T1000 (cell line): Measurements from ENCODE around the gene TRIM56.
"Not testable (repeated sequence)": the region's sequence is repeated elsewhere in the genome, so short reads cannot be mapped to it uniquely, and the experiment has no call there.

Source experiments
- DNase-seq: peaks from one replicate; lab custom pipeline; 2025; ENCODE audit warnings: mixed read lengths; lab: John Stamatoyannopoulos, UW

The TRIM56 gene

GRCh38 chr7:101132626-101133600 is 47.6 kb downstream of the TRIM56 start:
- DNase-seq: not testable (repeated sequence)

GRCh38 chr7:101133621-101134398 is 48.5 kb downstream of the TRIM56 start:
- no peak for DNase-seq

GRCh38 chr7:101134399-101134980 is 49.2 kb downstream of the TRIM56 start:
- no peak for DNase-seq

DNA sequence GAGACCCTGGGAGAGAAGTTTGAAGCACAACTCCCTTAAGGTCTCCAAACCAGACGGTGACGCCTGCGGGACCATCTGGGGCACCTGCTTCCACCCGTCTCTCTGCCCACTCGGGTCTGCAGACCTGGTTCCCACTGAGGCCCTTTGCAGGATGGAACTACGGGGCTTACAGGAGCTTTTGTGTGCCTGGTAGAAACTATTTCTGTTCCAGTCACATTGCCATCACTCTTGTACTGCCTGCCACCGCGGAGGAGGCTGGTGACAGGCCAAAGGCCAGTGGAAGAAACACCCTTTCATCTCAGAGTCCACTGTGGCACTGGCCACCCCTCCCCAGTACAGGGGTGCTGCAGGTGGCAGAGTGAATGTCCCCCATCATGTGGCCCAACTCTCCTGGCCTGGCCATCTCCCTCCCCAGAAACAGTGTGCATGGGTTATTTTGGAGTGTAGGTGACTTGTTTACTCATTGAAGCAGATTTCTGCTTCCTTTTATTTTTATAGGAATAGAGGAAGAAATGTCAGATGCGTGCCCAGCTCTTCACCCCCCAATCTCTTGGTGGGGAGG is 52.5 kb downstream of the TRIM56 start:
- no peak for DNase-seq

- peak; percentile 67 for DNase-seq
Measured at GRCh38 chr7:101138213-101138870, 53.1 kb downstream of the TRIM56 start.

GRCh38 chr7:101140339-101140699 is 55.0 kb downstream of the TRIM56 start:
- DNase-seq: no peak

GRCh38 chr7:101140746-101141382 is 55.6 kb downstream of the TRIM56 start:
- DNase-seq: no peak
